Fibroblast of villous mesenchyme (primary cell): ENCODE measurements around the gene FAM20A. TPM values are rescaled to one million over a fixed set of nuclear protein-coding genes. Genes with fewer than 3 reads are reported as not detected.
A peak's percentile ranks its signal among the peaks of the same experiment; 100 is the strongest.

Source experiments
- DNase-seq: peaks from one replicate; pipeline ENCODE4 v3.0.0-alpha.2; 2010; ENCODE audit warnings: low read depth
- H3K4me3 ChIP-seq: 2 replicates; pipeline ENCODE4 v1.5.1; 2011; ENCODE audit warnings: low read depth, mild to moderate bottlenecking, low read length
- total RNA-seq: library from RNA; depleted of rRNA; stranded (reverse); fragments of >200 nt; gene quantifications from 2 replicates; pipeline ENCODE4 v1.2.3, GENCODE V29; 2012
- TF ChIP-seq, protein P1 (sequence below): IDR thresholded peaks from 2 replicates; pipeline ENCODE4 v1.5.1; 2012; ENCODE audit warnings: low read depth, mild to moderate bottlenecking, low read length; ENCODE audit not compliant: insufficient read depth

The FAM20A gene
- 0.97 and 2.2 TPM in 2 replicates for total RNA-seq

DNA sequence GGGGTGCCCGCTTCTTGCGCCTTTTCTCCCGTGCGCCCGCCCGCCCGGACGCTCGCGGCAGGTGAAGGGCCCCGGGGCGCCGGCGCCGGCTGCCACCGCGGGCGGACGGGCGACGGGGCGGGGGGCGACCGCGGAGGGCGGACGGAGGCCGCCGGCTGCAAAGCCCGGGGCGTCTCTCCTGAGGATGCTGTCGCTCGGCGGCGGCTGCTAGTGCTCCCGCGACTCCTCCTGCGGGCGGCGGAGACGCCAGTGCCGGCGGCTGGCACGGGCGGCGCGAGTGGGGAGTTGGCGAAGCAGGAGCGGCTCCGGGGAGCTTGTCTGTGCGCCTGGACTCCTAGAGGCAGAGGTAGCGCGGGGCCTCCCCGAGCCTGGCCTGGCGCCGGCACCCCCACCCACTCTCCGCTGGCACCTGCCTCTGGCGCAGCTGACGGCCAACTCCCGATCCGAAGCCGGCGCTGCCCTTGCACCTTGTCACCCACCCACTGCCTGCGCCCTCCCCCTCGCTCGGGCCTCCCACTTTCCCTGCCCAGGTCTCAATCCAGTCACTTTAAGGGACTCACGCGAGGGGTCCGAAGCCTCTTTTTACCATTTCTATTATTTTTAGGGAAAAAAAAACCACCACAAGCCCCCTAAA lies at the start of gene FAM20A:
TSS of gene FAM20A (minus strand) at position 437 of the 634 bp plus-strand sequence. CDS start 701 bp downstream, outside the sequence.
- TF ChIP-seq, protein P1, sequence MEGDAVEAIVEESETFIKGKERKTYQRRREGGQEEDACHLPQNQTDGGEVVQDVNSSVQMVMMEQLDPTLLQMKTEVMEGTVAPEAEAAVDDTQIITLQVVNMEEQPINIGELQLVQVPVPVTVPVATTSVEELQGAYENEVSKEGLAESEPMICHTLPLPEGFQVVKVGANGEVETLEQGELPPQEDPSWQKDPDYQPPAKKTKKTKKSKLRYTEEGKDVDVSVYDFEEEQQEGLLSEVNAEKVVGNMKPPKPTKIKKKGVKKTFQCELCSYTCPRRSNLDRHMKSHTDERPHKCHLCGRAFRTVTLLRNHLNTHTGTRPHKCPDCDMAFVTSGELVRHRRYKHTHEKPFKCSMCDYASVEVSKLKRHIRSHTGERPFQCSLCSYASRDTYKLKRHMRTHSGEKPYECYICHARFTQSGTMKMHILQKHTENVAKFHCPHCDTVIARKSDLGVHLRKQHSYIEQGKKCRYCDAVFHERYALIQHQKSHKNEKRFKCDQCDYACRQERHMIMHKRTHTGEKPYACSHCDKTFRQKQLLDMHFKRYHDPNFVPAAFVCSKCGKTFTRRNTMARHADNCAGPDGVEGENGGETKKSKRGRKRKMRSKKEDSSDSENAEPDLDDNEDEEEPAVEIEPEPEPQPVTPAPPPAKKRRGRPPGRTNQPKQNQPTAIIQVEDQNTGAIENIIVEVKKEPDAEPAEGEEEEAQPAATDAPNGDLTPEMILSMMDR: no peak
- no peak for DNase-seq
- H3K4me3 ChIP-seq: peak within 1 kb of the TSS; percentile 66

DNA sequence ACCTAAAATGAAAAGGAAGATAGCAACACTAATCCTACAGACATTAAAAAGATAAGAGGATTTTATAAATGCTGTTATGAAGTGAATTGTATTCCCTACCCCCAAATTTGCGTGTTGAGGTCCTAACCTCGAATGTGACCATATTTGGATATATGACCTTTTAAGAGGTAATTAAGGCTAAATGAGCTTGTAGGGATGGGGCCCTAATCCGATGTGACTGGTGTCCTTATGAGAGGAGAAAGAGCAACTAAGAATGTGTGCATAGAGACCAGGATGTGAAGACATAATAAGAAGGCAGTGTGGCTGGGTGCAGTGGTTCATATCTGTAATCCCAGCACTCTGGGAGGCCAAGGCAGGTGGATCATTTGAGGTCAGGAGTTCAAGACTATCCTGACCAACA lies 48.2 kb upstream of the FAM20A start:
- DNase-seq: no peak
- H3K4me3 ChIP-seq: no peak overlapping the region
- TF ChIP-seq, protein P1: no peak

DNA sequence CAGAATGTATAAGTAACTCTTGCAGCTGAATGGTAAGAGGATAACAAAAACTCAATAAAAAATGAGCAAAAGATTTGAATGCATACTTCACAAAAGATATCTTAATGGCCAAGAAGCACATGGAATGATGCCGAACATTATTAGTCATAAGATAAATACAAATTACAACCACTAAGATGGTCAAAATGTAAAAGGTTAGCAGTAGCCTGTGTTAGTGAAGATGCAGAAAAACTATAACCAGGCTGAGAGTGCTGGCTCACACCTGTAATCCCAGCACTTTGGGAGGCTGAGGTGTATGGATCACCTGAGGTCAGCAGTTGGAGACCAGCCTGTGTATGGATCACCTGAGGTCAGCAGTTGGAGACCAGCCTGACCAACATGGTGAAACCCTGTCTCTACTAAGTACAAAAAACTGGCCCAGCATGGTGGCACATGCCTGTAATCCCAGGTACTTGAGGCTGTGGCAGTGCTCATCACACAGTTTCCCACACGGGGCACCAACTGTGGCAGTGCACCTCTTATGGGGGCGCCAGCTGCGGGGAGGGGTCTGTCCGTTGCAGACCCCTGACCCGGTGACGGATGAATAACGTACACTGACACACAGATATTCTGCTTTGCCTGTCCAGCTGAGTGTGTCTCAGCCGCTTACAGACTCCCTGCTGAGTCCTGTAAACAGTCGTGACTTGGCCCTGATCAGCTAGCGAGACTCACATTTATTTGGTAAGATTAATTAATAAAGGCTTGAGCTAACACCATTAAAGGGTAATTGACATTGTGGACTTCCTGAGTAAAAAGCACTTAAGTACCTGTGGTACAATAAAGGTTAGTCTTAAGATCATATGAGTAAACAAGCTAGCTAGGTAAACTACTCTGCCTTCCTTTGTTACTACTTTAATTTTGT lies 45.7 kb upstream of the FAM20A start:
- TF ChIP-seq, protein P1: no peak
- no peak for DNase-seq
- no peak overlapping the region for H3K4me3 ChIP-seq

DNA sequence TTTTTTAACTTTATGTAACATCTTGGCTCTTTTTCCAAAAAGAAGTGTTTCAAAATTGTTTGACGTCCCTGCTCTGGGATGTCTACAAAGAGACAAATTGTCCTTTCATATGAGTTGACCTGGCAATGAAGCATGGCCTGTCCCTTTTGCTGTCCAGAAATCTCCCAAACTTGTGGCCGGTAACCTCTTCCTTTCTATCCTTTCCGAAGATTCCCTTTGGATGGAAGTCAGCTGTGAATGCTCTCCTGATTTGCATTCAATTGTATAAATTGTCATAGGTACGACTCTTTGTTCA lies 40.9 kb upstream of the FAM20A start:
- H3K4me3 ChIP-seq: no peak overlapping the region
- TF ChIP-seq, protein P1: no peak
- DNase-seq: no peak

DNA sequence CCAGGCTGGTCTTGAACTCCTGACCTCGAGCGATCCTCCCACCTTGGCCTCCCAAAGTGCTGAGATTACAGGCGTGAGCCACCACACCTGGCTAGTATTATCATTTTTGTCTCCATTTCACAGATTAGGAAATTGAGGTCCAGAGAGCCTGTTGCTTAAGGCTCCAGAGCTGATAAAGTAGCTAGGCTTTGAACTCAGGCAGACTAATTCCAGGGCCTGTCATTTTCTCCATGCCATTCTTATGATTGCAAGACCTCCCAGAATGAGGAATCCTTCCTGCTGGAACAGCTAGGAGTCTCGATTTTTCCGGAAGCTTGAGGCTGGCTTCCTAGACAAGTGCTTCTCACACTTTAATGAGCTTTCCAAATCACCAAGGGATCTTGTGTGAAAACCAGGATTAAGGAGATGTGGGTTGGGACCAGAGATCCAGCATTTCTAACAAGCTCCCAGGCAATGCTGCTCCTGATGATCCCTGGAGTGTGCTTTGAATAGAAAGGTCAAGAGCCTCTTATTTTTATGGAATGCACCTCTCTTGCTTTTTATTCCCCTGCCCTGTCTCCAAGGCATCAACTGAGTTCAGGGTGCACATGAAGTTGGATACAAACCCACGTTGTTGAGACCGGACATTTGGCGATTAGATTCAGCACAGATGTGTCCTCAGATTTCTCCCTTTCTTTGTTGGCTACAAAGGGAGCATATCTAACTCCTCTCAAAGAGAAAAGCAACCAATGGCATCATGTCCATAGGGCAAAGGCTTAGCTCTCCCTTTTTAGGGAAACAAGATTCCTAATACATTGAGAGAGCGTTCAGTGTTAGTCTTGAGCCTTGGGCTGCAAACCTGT lies 40.3 kb upstream of the FAM20A start:
- TF ChIP-seq, protein P1: no peak
- DNase-seq: no peak
- H3K4me3 ChIP-seq: no peak overlapping the region

DNA sequence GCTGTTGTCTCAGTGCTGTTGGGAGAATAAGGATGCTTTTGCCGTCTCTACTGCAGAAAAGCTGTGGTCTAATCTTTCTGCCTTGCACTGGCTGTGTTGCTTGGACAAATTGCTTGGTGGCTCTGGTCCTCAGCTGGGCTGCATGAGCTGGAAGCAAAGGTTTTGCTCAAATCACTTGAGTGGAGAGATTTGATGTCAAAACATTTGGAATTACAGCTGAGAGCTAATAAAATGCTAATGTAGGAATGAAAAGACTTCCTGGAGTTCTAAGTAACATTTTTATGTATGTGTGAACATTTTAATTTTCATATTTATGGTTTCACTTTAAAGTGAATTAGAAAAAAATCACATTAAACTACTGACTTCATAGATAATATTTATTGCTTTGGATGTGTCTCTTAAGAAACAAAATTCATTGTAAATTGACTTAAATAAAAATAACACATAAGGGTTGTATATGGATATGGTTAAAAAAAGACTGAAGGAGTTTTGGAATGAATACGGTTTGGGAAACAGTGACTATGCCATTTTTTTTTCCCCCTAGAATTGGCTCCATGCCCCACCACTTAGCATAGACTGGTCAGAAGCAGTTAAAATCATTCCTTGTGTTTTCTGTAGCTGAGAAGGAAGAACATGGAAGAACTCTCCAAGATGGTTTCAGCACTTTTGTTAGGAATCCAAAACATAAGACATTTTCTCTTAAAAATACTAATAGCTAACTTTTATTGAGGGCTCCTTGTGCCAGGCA lies 39.2 kb upstream of the FAM20A start:
- TF ChIP-seq, protein P1: no peak
- no peak overlapping the region for H3K4me3 ChIP-seq
- DNase-seq: no peak
